ENCODE data around the gene KLF3. TPM values are rescaled to one million over a fixed set of nuclear protein-coding genes. Genes with fewer than 3 reads are reported as not detected.

KLF3 gene
- total RNA-seq, 1 experiment from 2014 or later, result 29.0 TPM

- Mint-ChIP-seq H3K27ac (no peak overlapping the region), H3K4me1 (peaks cover 10% of the 10 kb centered on the region in 2 experiments), H3K27me3 (ENCODE audit: low read depth) (peaks cover 20% of the 10 kb centered on the region), H3K9me3 (no peaks in the 10 kb centered on the region), H3K4me3 (no peak overlapping the region), H3K36me3 (ENCODE audit: insufficient read depth in 1 of 3, low read depth in 3 of 3) (peaks cover 0 to 6% (median 0%) of the 10 kb centered on the region in 3 experiments; a peak in 2 of 7 replicates)
- DNase-seq, result no peak
- H3K9me3 ChIP-seq (ENCODE audit: control insufficient read depth, low read depth, low read length), result no peaks in the 10 kb centered on the region
- H4K8ac ChIP-seq (replicated peaks; ENCODE audit: insufficient read length, low read depth, low read length), result no peak overlapping the region
- no peak overlapping the region for H2BK5ac ChIP-seq (ENCODE audit: insufficient read length, low read length)
- no peak overlapping the region for H3K14ac ChIP-seq (ENCODE audit: insufficient read depth, low read length)
- peaks cover 2% of the 10 kb centered on the region; the same call in 1 of the 2 replicates for H3K27me3 ChIP-seq (ENCODE audit: insufficient read depth, low read length)
- no peak overlapping the region for H3K4me2 ChIP-seq (ENCODE audit: insufficient read depth, insufficient read length, low read length)
- no peak overlapping the region for H3K23ac ChIP-seq (ENCODE audit: insufficient read length, low read depth, low read length)
- no peak overlapping the region for H2BK120ac ChIP-seq (ENCODE audit: low read depth, low read length, poor library complexity, severe bottlenecking)
- no CpG with 5 or more reads among the region's 3 CpGs for WGBS (ENCODE audit: extremely low coverage, insufficient read length, low lambda C conversion rate)
- no peak overlapping the region for H3K56ac ChIP-seq (ENCODE audit: insufficient read length, low read depth, low read length)
- H3K27ac ChIP-seq (ENCODE audit: insufficient read length, low read depth, low read length), result no peak overlapping the region
- H4K91ac ChIP-seq (ENCODE audit: insufficient read length, low read depth, low read length), result no peak overlapping the region
- H3K9ac ChIP-seq (ENCODE audit: extremely low read depth, insufficient read length, low read length), result no peak overlapping the region
- H3K23me2 ChIP-seq (ENCODE audit: insufficient read length, low read depth, low read length, poor library complexity, severe bottlenecking), result peaks cover 7% of the 10 kb centered on the region
- H2BK20ac ChIP-seq (ENCODE audit: low read depth, low read length, poor library complexity, severe bottlenecking), result no peak overlapping the region
- H2BK12ac ChIP-seq (ENCODE audit: insufficient read length, low read depth, low read length), result no peak overlapping the region
- H3K4ac ChIP-seq (ENCODE audit: low read depth, low read length), result no peak overlapping the region
- H4K20me1 ChIP-seq (ENCODE audit: control insufficient read depth, insufficient read depth, insufficient read length), result no peaks in the 10 kb centered on the region
- no peak overlapping the region for H2BK15ac ChIP-seq (ENCODE audit: low read depth, low read length)
- no peak overlapping the region for H2AK5ac ChIP-seq (ENCODE audit: insufficient read length, low read length)
- no peak for TF ChIP-seq CTCF (conservative IDR thresholded peaks at IDR 0.05)
- no peaks in the 10 kb centered on the region for H3K79me2 ChIP-seq (ENCODE audit: insufficient read depth, low read length)
- H3K18ac ChIP-seq (ENCODE audit: insufficient read length, low read depth, low read length), result no peak overlapping the region
- no peaks in the 10 kb centered on the region for H3K79me1 ChIP-seq (ENCODE audit: insufficient read depth, low read depth, low read length, poor library complexity, severe bottlenecking)
- no peaks in the 10 kb centered on the region for H3K4me1 ChIP-seq (ENCODE audit: insufficient read depth, low read length)
- no peak overlapping the region for H3T11ph ChIP-seq (ENCODE audit: low read length)
- H2AFZ ChIP-seq (ENCODE audit: low read length), result no peak overlapping the region
- H4K5ac ChIP-seq (ENCODE audit: insufficient read length, low read depth, low read length), result no peak overlapping the region
Observed at GRCh38 chr4:38659346-38659745, 4.7 kb upstream of the KLF3 start.
